Measurements from ENCODE around the gene SNED1.

The SNED1 gene

DNA sequence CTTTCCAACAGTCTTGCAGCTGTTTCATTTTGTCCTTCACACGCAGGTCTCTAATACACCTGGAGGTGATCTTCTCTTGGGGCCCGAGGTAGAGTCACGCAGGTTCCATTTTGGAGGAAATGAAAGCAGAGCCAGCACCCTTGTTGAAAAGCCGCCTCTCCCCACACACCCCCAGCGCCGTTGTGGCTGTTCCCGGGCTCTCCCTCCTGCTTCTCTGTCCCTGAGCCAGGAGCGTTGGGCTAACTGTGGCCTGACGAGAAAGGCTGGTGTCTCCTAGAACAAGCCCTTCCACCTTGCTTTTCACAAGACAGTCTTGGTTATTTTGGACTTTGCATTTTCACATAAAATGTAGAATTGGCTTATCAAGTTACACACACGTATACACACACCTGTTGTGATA is 16.3 kb downstream of the SNED1 start:
- TF ChIP-seq EZH2 (IDR thresholded peaks at IDR 0.05; ENCODE audit: borderline replicate concordance, low read depth, low read length, severe bottlenecking) (no peak), CTCF (IDR thresholded peaks at IDR 0.05; ENCODE audit: borderline replicate concordance, extremely low read depth, low read length, poor library complexity, severe bottlenecking) (no peak)
- Histone ChIP-seq H4K20me1 (ENCODE audit: insufficient read depth, low read length) (no peaks in the 10 kb centered on the region), H2AFZ (ENCODE audit: low read depth, low read length) (no peak overlapping the region), H3K9ac (ENCODE audit: low read depth, low read length) (no peak overlapping the region), H3K79me2 (ENCODE audit: insufficient read depth, low read length) (no peaks in the 10 kb centered on the region), H3K27me3 (ENCODE audit: insufficient read depth, low read length, poor library complexity) (peaks cover 11% of the 10 kb centered on the region), H3K4me2 (ENCODE audit: insufficient read depth, low read length) (no peak overlapping the region), H3K36me3 (ENCODE audit: insufficient read depth, low read length) (no peaks in the 10 kb centered on the region), H3K9me3 (ENCODE audit: insufficient read depth, low read length, severe bottlenecking) (no peaks in the 10 kb centered on the region), H3K27ac (ENCODE audit: low read length) (no peak overlapping the region), H3K4me3 (ENCODE audit: low read depth in 1 of 2, low read length in 2 of 2) (no peak overlapping the region), H3K4me1 (ENCODE audit: insufficient read depth, low read length) (no peaks in the 10 kb centered on the region)
- no peak for DNase-seq
- ATAC-seq (ENCODE audit: insufficient read depth, low read depth): no peak

GRCh38 chr2:241015439-241015838 is 17.0 kb downstream of the SNED1 start:
- H3K27ac ChIP-seq (ENCODE audit: low read length): no peak overlapping the region
- TF ChIP-seq CTCF (IDR thresholded peaks at IDR 0.05; ENCODE audit: borderline replicate concordance, extremely low read depth, low read length, poor library complexity, severe bottlenecking) (no peak), EZH2 (IDR thresholded peaks at IDR 0.05; ENCODE audit: borderline replicate concordance, low read depth, low read length, severe bottlenecking) (no peak)
- H3K9me3 ChIP-seq (ENCODE audit: insufficient read depth, low read length, severe bottlenecking): no peaks in the 10 kb centered on the region
- H3K4me2 ChIP-seq (ENCODE audit: insufficient read depth, low read length): no peak overlapping the region
- no peaks in the 10 kb centered on the region for H3K36me3 ChIP-seq (ENCODE audit: insufficient read depth, low read length)
- ATAC-seq (ENCODE audit: insufficient read depth, low read depth): no peak
- H3K4me1 ChIP-seq (ENCODE audit: insufficient read depth, low read length): no peaks in the 10 kb centered on the region
- H4K20me1 ChIP-seq (ENCODE audit: insufficient read depth, low read length): no peaks in the 10 kb centered on the region
- no peaks in the 10 kb centered on the region for H3K79me2 ChIP-seq (ENCODE audit: insufficient read depth, low read length)
- no peak overlapping the region for H2AFZ ChIP-seq (ENCODE audit: low read depth, low read length)
- peaks cover 11% of the 10 kb centered on the region for H3K27me3 ChIP-seq (ENCODE audit: insufficient read depth, low read length, poor library complexity)
- no peak overlapping the region for H3K4me3 ChIP-seq (ENCODE audit: low read depth in 1 of 2, low read length in 2 of 2)
- no peak for DNase-seq
- no peak overlapping the region for H3K9ac ChIP-seq (ENCODE audit: low read depth, low read length)

DNA sequence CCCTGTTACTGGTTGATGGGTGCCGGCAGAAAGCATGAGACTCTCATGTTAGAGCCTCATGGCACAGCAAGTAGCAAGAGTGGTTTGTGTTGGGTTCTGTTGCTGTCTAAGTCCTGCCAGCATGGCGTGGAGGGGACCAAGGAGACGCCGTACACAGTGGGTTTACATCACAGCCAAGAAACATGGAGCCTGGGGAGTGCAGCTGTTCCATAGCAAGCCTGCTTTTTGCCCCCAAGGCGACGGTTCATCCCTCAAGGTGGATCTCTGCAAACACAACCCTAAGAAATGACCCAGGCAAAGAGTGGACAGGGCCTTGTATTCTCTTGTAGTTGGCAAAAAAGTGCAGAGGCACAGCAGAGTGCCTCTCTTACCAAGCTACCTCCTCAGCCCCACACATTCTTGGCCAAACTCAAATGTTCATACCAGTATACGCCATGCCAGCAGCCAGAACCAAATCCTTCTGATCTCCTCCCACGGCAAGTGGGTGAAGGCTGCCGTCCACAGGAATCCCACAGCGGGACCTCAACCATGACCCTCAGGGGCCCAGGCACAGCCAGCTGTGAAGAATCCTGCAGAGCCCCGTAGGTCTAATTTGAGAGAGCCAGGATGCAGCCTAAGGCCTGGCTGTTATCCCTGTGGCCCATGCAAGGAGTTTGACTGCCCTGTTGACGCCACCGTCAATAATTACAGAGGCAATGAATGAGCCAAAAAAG is 19.0 kb downstream of the SNED1 start:
- ATAC-seq (ENCODE audit: insufficient read depth, low read depth): no peak
- Histone ChIP-seq H3K4me2 (ENCODE audit: insufficient read depth, low read length) (no peak overlapping the region), H3K79me2 (ENCODE audit: insufficient read depth, low read length) (no peaks in the 10 kb centered on the region), H4K20me1 (ENCODE audit: insufficient read depth, low read length) (no peaks in the 10 kb centered on the region), H3K9me3 (ENCODE audit: insufficient read depth, low read length, severe bottlenecking) (no peaks in the 10 kb centered on the region), H3K36me3 (ENCODE audit: insufficient read depth, low read length) (no peaks in the 10 kb centered on the region), H3K27ac (ENCODE audit: low read length) (no peak overlapping the region), H3K4me1 (ENCODE audit: insufficient read depth, low read length) (no peaks in the 10 kb centered on the region), H2AFZ (ENCODE audit: low read depth, low read length) (no peak overlapping the region), H3K4me3 (ENCODE audit: low read depth in 1 of 2, low read length in 2 of 2) (no peak overlapping the region), H3K9ac (ENCODE audit: low read depth, low read length) (no peak overlapping the region), H3K27me3 (ENCODE audit: insufficient read depth, low read length, poor library complexity) (peaks cover under 1% of the 10 kb centered on the region)
- no peak for DNase-seq
- TF ChIP-seq CTCF (IDR thresholded peaks at IDR 0.05; ENCODE audit: borderline replicate concordance, extremely low read depth, low read length, poor library complexity, severe bottlenecking) (no peak), EZH2 (IDR thresholded peaks at IDR 0.05; ENCODE audit: borderline replicate concordance, low read depth, low read length, severe bottlenecking) (no peak)
